Heart right ventricle (tissue), 16 donors: Measurements from ENCODE around the gene ADARB1. TPM values are rescaled to one million over a fixed set of nuclear protein-coding genes. Genes with fewer than 3 reads are reported as not detected.

Source experiments
- ATAC-seq, 8 donors: fragments of 200-7000 bp; cut with Tn5 transposase; one replicate each; pipeline ENCODE4 v1.9.1; 2020; ENCODE audit warnings: mild to moderate bottlenecking in 8 of 8, moderate library complexity in 8 of 8, moderate number of reproducible peaks in 1 of 8
- DNase-seq, 2 donors: peaks; one replicate each; pipeline ENCODE4 v3.0.0-alpha.2; 2020
- H3K27ac ChIP-seq, 10 donors: fragments of 200-600 bp; sonication (generic) in 2 of 10; one replicate each; pipeline versions ENCODE4 v1.5.0 to v1.8.0; 2020 to 2022; ENCODE audit warnings: mild to moderate bottlenecking in 3 of 10
- H3K27me3 ChIP-seq, 7 donors: fragments of 200-600 bp; one replicate each; pipeline ENCODE4 v1.8.0; 2021 to 2022; ENCODE audit warnings: mild to moderate bottlenecking in 2 of 7
- H3K36me3 ChIP-seq, 9 donors: fragments of 200-600 bp; sonication (generic) in 1 of 9; one replicate each; pipeline versions ENCODE4 v1.5.0 to v1.8.0; 2020 to 2022; ENCODE audit warnings: mild to moderate bottlenecking in 2 of 9
- H3K4me1 ChIP-seq, 9 donors: fragments of 200-600 bp; sonication (generic) in 1 of 9; one replicate each; pipeline versions ENCODE4 v1.5.0 to v1.8.0; 2020 to 2022; ENCODE audit warnings: mild to moderate bottlenecking in 4 of 9
- H3K4me3 ChIP-seq, 10 donors: fragments of 200-600 bp; sonication (generic) in 2 of 10; one replicate each; pipeline versions ENCODE4 v1.5.0 to v1.8.0; 2020 to 2022; ENCODE audit warnings: mild to moderate bottlenecking in 7 of 10, moderate library complexity in 2 of 10
- H3K9me3 ChIP-seq, 11 donors: fragments of 200-600 bp in 10 of 11; sonication (generic) in 2 of 11; one replicate each; pipeline versions ENCODE4 v1.5.0 to v1.8.0; 2013 to 2022; ENCODE audit warnings: mild to moderate bottlenecking in 2 of 11, control low read depth in 1 of 11, moderate library complexity in 1 of 11
- CTCF ChIP-seq, 9 donors: fragments of 200-600 bp; sonication (generic) in 2 of 9; IDR thresholded peaks; one replicate each; pipeline versions ENCODE4 v1.5.0 to v1.8.0; 2021 to 2022; ENCODE audit warnings: antibody characterized with exemption in 9 of 9, mild to moderate bottlenecking in 5 of 9, moderate library complexity in 1 of 9
- WGBS, 2 donors: extraction: QIAGEN DNeasy Blood & Tissue Kit; methylation state at CpG; one replicate each; pipeline ENCODE4 v1.1.7; 2013; ENCODE audit warnings: inconsistent platforms in 1 of 2; 5-methylcytosine and 5-hydroxymethylcytosine counted together
- intact Hi-C, 10 donors: fragments of 100-400 bp; cut with DNase I; formaldehyde crosslinking; loops; one replicate each; pipeline versions ENCODE4 v1.11.1 to v1.14.2; 2022
- polyA plus RNA-seq, 2 donors: library from polyadenylated mRNA; stranded (reverse); fragments of 200-250 nt; gene quantifications; one replicate each; pipeline ENCODE4 v1.2.3, GENCODE V29; 2013
- total RNA-seq, 10 donors: library from RNA; stranded (reverse); fragmentation: NEBNext Ultra II Directional in 3 of 10; extraction: Animal tissue kit (Norgen Biotek cat#: 25700) in 3 of 10; gene quantifications; one replicate each; pipeline versions ENCODE4 v1.2.1 to v1.2.4, GENCODE V29; 2021 to 2023
- donor health status: Arrhythmogenic right ventricular cardiomyopathy.
- donor health status: ischemic (EF 13 %, LVEDD 7.1; RV severe dilation, severe dysfunction).
- donor health status: healthy with polysubstance abuse.
- donor health status: DM: no; HTN: yes; CAD: no.
- donor health status: DM: no; HTN: no; CAD: no.
- donor health status: ischemic (EF 25% LVEDD 6.9; RV normal size, moderate dysfunction).
- donor health status: ischemic (EF 25% LVEDD 5.7; RV mildly dilated, moderate dysfunction).
- donor health status: healthy.
- donor health status: DM: yes; HTN: yes; CAD: no.
- donor health status: Ischemic cardiomyopathy.
- donor health status: ischemic (EF 35%, LVEDD 5.7; RV mildly dilated, moderate dysfunction).
- donor health status: nonischemic (EF 11% LVEDD 7.7; RV severe dilation, severe dysfunction).
- donor health status: DM: yes; HTN: yes; CAD: no.
- donor health status: PGD.
- donor health status: ischemic (EF 29% LVEDD 5.4; RV normal size, mild dysfunction).
- donor health status: nonischemic (EF 23%, LVEDD 6.1; RV moderate dilation, normal function).

ADARB1 gene
- total and polyA plus RNA-seq, 12 donors = 7.4 to 21.2 (median 13.5) TPM

- ATAC-seq (no peak), DNase-seq (no peak)
- no peak overlapping the region for H3K27ac ChIP-seq
- H3K9me3 ChIP-seq = peaks cover 0 to 20% (median 6%) of the 10 kb centered on the region in 11 donors
- WGBS, 2 donors = 74 to 79% methylated on average over 19 of the region's 19 CpGs
- no peak for TF ChIP-seq CTCF (IDR thresholded peaks at IDR 0.05)
- no peaks in the 10 kb centered on the region for H3K27me3 ChIP-seq
- H3K4me1 ChIP-seq = peaks cover 0 to 6% (median 3%) of the 10 kb centered on the region in 9 donors
- H3K36me3 ChIP-seq = no peaks in the 10 kb centered on the region
- intact Hi-C loops = no loop called here
- no peak overlapping the region for H3K4me3 ChIP-seq
Observed at GRCh38 chr21:45050797-45051489, 23.4 kb upstream of the ADARB1 start.

DNA sequence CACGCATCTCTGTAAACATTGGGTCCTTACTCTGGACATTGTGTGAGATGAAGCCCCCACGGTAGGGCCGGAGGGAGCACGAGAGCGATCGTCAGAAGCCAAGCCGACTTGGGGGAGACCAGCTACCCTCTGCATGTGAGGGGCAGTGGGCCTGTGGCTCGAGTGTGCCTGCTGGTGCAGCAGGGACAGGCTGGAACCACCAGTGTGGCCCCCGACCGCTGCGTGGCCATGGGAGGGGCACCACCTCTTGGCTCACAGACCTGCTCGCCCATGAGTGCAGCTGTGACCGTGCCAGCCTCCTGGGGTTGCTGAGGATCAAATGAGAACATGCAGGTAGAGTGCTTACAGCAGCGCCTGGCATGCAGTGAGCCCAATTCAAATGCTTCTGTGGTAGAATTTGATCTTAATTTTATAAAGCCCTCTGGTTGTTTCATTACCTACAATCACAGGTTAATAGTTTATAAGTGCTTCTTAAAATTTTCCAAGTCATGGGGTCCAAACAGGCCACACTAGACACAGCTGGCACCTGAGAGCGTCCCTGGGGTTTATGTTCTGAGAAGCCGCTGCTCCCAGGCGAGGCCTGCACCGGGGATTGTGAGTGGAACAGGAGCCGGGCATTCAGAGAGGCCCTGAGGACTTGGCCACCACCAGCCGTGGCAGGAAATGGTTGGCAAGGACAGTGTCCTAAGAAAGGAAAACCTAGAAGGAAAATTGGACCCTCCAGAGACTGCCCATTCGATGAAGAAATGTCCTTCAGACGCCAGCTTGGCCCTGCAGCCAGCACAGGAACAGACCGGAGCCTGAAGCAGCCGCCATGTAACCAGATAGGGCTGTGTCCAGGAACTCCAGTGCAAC lies 22.6 kb upstream of the ADARB1 start:
- peaks cover 0 to 11% (median 6%) of the 10 kb centered on the region in 11 donors for H3K9me3 ChIP-seq
- 84 to 85% methylated on average over 24 of the region's 24 CpGs for WGBS, 2 donors
- no peaks in the 10 kb centered on the region for H3K27me3 ChIP-seq
- no peak overlapping the region for H3K27ac ChIP-seq
- TF ChIP-seq CTCF (IDR thresholded peaks at IDR 0.05) = no peak
- no peak for DNase-seq
- ATAC-seq = no peak
- peaks cover 0 to 8% (median 4%) of the 10 kb centered on the region in 9 donors for H3K4me1 ChIP-seq
- no peak overlapping the region for H3K4me3 ChIP-seq
- H3K36me3 ChIP-seq = no peaks in the 10 kb centered on the region
- intact Hi-C loops = no loop called here

DNA sequence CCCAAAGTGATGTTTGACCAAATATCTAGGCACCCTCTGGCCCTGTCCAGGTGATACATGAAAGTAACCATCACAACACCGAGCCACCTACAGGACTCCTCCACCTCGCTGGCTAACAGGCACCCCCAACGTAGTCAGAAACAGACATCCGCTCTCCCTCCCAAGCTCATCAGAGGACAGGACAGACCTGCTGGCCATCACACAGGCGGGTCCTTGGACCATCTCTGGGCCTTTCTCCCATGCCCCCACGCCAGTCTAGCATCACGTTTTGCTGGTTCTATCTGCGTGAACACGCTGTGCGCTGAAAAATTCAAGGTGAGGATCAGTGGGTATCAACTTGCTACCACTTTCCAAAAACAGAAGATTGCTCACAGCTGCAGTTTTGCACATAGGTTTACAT lies 21.4 kb upstream of the ADARB1 start:
- intact Hi-C loops = no loop called here
- Histone ChIP-seq H3K9me3 (no peaks in the 10 kb centered on the region), H3K4me1 (peaks cover 0 to 14% (median 9%) of the 10 kb centered on the region in 9 donors), H3K36me3 (no peaks in the 10 kb centered on the region), H3K4me3 (no peak overlapping the region), H3K27me3 (no peaks in the 10 kb centered on the region), H3K27ac (no peak overlapping the region)
- DNase-seq (no peak), ATAC-seq (no peak)
- WGBS, 2 donors = 78 to 88% methylated on average over 10 of the region's 10 CpGs
- TF ChIP-seq CTCF (IDR thresholded peaks at IDR 0.05) = no peak

GRCh38 chr21:45053561-45054226 lies 20.7 kb upstream of the ADARB1 start:
- Histone ChIP-seq H3K36me3 (no peaks in the 10 kb centered on the region), H3K4me1 (peaks cover 0 to 14% (median 9%) of the 10 kb centered on the region in 9 donors), H3K27me3 (no peaks in the 10 kb centered on the region), H3K4me3 (no peak overlapping the region), H3K9me3 (no peaks in the 10 kb centered on the region), H3K27ac (no peak overlapping the region)
- TF ChIP-seq CTCF (IDR thresholded peaks at IDR 0.05) = no peak
- ATAC-seq = no peak
- DNase-seq = no peak
- intact Hi-C loops = no loop called here
- WGBS, 2 donors = 95% methylated on average over 8 of the region's 8 CpGs
